HG03196 (cell line): ENCODE data around the gene ZNF512.
"Not testable (repeated sequence)": the region's sequence is repeated elsewhere in the genome, so short reads cannot be mapped to it uniquely, and the experiment has no call there.

Experiments
- ATAC-seq: cut with Tn5 transposase; IDR thresholded peaks from one replicate; pipeline ENCODE4 v1.9.1; 2021; ENCODE audit not compliant: unreplicated experiment

The ZNF512 gene

GRCh38 chr2:27630257-27630656 lies 47.4 kb downstream of the ZNF512 start:
- ATAC-seq: not testable (repeated sequence)

- ATAC-seq: no peak
Measured at GRCh38 chr2:27634291-27634690, 51.4 kb downstream of the ZNF512 start.

GRCh38 chr2:27636766-27637165 lies 53.9 kb downstream of the ZNF512 start:
- ATAC-seq: no peak

GRCh38 chr2:27638037-27638637 lies 55.3 kb downstream of the ZNF512 start:
- no peak for ATAC-seq

- ATAC-seq: no peak
Measured at GRCh38 chr2:27638709-27639108, 55.9 kb downstream of the ZNF512 start.

- no peak for ATAC-seq
Measured at GRCh38 chr2:27640722-27641245, 57.9 kb downstream of the ZNF512 start.

- no peak for ATAC-seq
Measured at GRCh38 chr2:27645197-27645596, 62.4 kb downstream of the ZNF512 start.

GRCh38 chr2:27647289-27647688 lies 64.4 kb downstream of the ZNF512 start:
- no peak for ATAC-seq

GRCh38 chr2:27647737-27648136 lies 64.9 kb downstream of the ZNF512 start:
- ATAC-seq: no peak

GRCh38 chr2:27651056-27651455 lies 68.2 kb downstream of the ZNF512 start:
- no peak for ATAC-seq

- no peak for ATAC-seq
Measured at GRCh38 chr2:27652341-27652740, 69.5 kb downstream of the ZNF512 start.

GRCh38 chr2:27652790-27653189 lies 69.9 kb downstream of the ZNF512 start:
- ATAC-seq: no peak

GRCh38 chr2:27653397-27653796 lies 70.6 kb downstream of the ZNF512 start:
- no peak for ATAC-seq

- no peak for ATAC-seq
Measured at GRCh38 chr2:27655155-27655951, 72.5 kb downstream of the ZNF512 start.

GRCh38 chr2:27661371-27661770 lies 78.5 kb downstream of the ZNF512 start:
- no peak for ATAC-seq

- peak; percentile 68 for ATAC-seq
Measured at GRCh38 chr2:27663285-27664153, 80.7 kb downstream of the ZNF512 start, which contains the start of the genes SLC4A1AP and SUPT7L. Gene SLC4A1AP (plus strand): TSS chr2:27663889. CDS start chr2:27663915, 26 bp downstream. Gene SUPT7L (minus strand): TSS chr2:27663614. CDS start chr2:27662192, 1,422 bp downstream.

- ATAC-seq: peak; percentile 9
Measured at GRCh38 chr2:27664154-27664574, 81.3 kb downstream of the ZNF512 start.

- no peak for ATAC-seq
Measured at GRCh38 chr2:27664622-27665363, 82.0 kb downstream of the ZNF512 start.

GRCh38 chr2:27667446-27667845 lies 84.6 kb downstream of the ZNF512 start:
- no peak for ATAC-seq

GRCh38 chr2:27671235-27671634 lies 88.4 kb downstream of the ZNF512 start:
- ATAC-seq: no peak
